PC-9 (cell line): Measurements from ENCODE around the gene CACNA1B. TPM values are rescaled to one million over a fixed set of nuclear protein-coding genes. Genes with fewer than 3 reads are reported as not detected.

Experiments
- BruUV-seq: library from RNA; stranded (reverse); fragments of 400-500 nt; replicated peaks from 2 replicates; lab custom pipeline; 2021; lab: Mats Ljungman, UMichigan
- CTCF ChIA-PET: fragments of 300-600 bp; sonication (Branson Sonifier 250); formaldehyde crosslinking; loops from one replicate; lab custom pipeline; 2022; ENCODE audit warnings: antibody characterized with exemption; lab: Charles Lee
- POLR2A ChIA-PET: fragments of 300-600 bp; sonication (Branson Sonifier 250); formaldehyde crosslinking; loops from one replicate; lab custom pipeline; 2022; ENCODE audit warnings: antibody characterized with exemption; ENCODE audit not compliant: unreplicated experiment; lab: Charles Lee
- DNase-seq, 2 experiments: peaks; one replicate each; pipeline versions ENCODE4 v3.0.0 to v3.0.0-alpha.2; 2015 to 2022; ENCODE audit warnings: mixed read lengths in 1 of 2
- H2AFZ ChIP-seq: fragments of 200-600 bp; sonication (generic); 2 replicates; pipeline ENCODE4 v1.8.1; 2017; ENCODE audit warnings: antibody characterized with exemption
- H3F3A ChIP-seq: fragments of 200-600 bp; sonication (generic); 2 replicates; pipeline ENCODE4 v1.8.1; 2017; ENCODE audit warnings: antibody characterized with exemption, mild to moderate bottlenecking, low read depth; ENCODE audit not compliant: insufficient read depth
- H3K27ac ChIP-seq: fragments of 200-600 bp; sonication (generic); 2 replicates; pipeline ENCODE4 v1.6.1; 2016; ENCODE audit warnings: mixed run types
- H3K27me3 ChIP-seq: fragments of 200-600 bp; sonication (generic); 2 replicates; pipeline ENCODE4 v1.6.1; 2016; ENCODE audit warnings: low read depth, mixed run types; ENCODE audit not compliant: insufficient read depth
- H3K36me3 ChIP-seq: fragments of 200-600 bp; sonication (generic); 2 replicates; pipeline ENCODE4 v1.6.1; 2016; ENCODE audit warnings: low read depth, mixed run types
- H3K4me1 ChIP-seq: fragments of 200-600 bp; sonication (generic); replicated peaks from 2 replicates; pipeline ENCODE4 v1.6.1; 2016; ENCODE audit warnings: mixed run types; ENCODE audit not compliant: insufficient read depth
- H3K4me2 ChIP-seq: fragments of 200-600 bp; sonication (generic); 2 replicates; pipeline ENCODE4 v1.6.1; 2017; ENCODE audit warnings: mixed run types
- H3K4me3 ChIP-seq: fragments of 200-600 bp; sonication (generic); 2 replicates; pipeline ENCODE4 v1.6.1; 2016; ENCODE audit warnings: mixed run types
- H3K79me2 ChIP-seq: fragments of 200-600 bp; sonication (generic); 2 replicates; pipeline ENCODE4 v1.6.1; 2017; ENCODE audit warnings: low read depth, mixed run types
- H3K9me2 ChIP-seq: fragments of 200-600 bp; sonication (generic); 2 replicates; pipeline ENCODE4 v1.8.1; 2017; ENCODE audit warnings: mild to moderate bottlenecking; ENCODE audit not compliant: insufficient read depth
- H3K9me3 ChIP-seq: fragments of 200-600 bp; sonication (generic); 2 replicates; pipeline ENCODE4 v1.8.1; 2016; ENCODE audit warnings: low read depth; ENCODE audit not compliant: insufficient read depth
- H4K20me1 ChIP-seq: fragments of 200-600 bp; sonication (generic); 2 replicates; pipeline ENCODE4 v1.8.1; 2017; ENCODE audit not compliant: insufficient read depth
- EZH2 ChIP-seq: fragments of 200-600 bp; sonication (generic); IDR thresholded peaks from 2 replicates; pipeline ENCODE4 v1.8.0; 2017; ENCODE audit warnings: antibody characterized with exemption, low read depth
- intact Hi-C: fragments of 100-400 bp; cut with micrococcal nuclease; formaldehyde crosslinking; loops from one replicate; pipeline ENCODE4 v1.10.0; 2022; ENCODE audit not compliant: unreplicated experiment
- total RNA-seq: library from RNA; stranded (reverse); gene quantifications from 2 replicates; pipeline ENCODE4 v1.2.3, GENCODE V29; 2021
- TF ChIP-seq, protein P1 (sequence below): fragments of 200-600 bp; sonication (generic); conservative IDR thresholded peaks from 2 replicates; pipeline ENCODE4 v1.6.1; 2017; ENCODE audit warnings: mixed run types, antibody characterized with exemption, mild to moderate bottlenecking, moderate library complexity

The CACNA1B gene
- total RNA-seq, 1 experiment from 2014 or later: not detected

DNA sequence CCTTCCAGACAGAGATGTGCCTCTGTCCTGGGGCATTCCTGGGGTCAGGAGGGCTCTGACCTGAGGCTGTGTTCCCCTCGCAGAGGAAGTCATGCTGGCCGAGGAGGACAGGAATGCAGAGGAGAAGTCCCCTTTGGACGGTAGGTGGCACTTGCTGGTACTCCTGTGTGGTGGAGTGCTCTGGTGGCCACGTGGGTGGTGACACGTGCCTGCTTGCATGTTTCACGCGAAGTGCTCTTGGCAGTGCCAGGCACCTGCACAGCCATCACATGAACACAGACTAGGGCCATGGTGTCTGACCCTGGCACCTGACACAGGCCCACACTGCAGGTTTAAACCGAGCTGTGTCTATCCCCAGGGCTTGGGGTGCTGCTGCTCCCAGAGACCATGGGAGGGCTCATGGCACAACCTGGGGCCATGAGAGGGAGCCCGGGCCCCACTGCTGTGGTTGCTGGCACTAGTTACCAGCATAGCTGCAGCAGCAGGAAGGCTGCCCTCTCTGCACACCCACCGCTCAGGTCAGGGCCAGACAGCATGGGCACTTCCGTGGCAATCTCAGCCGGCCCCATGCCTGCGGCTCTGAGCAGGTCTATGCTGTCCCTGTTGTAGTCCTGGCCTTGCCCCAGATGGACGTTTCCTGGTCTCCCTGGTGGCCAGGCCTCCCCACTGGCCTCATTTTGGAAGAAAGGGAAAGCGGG is 79.3 kb downstream of the CACNA1B start:
- BruUV-seq: no TSS peak

DNA sequence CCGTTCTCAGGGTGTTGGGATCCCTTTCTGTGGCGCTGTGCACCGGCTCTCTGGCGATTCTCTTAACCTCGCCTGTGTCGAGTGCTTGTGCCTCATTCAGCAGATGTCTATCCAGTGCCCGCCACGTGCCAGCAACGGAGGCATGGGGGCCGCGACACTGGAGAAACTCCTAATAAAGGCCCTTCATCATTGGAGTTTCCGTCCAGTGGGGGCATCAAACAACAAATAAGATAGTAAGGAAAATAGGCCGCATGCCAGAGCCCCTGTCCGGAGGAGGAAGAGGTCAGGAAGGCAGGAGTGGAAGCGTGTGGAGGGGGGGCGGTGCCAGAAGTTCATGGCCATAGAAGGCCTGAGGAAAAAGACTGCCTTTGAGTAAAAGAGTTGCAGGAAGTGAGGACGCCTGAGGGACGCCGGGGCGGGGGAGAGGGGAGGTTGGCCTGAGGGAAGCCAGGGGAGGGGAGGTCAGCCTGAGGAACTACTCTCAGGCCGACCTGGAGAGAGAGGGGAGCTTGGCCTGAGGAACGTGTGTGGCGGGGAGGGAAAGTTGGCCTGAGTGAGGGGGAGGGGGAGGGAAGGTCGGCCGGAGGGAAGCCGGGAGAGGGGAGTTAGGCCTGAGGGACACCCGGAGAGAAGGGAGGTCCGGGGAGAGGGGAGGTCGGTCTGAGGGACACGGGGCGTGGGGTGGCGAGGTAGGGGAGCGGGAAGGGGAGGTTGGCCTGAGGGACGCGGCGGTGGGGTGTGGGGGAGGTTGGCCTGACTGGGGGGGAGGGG is 82.2 kb downstream of the CACNA1B start:
- H3F3A ChIP-seq: no peaks in the 10 kb centered on the region
- peaks cover 82% of the 10 kb centered on the region for H3K27me3 ChIP-seq
- H3K79me2 ChIP-seq: no peaks in the 10 kb centered on the region
- no peaks in the 10 kb centered on the region for H4K20me1 ChIP-seq
- BruUV-seq: no TSS peak
- H3K4me2 ChIP-seq: no peak overlapping the region
- H3K36me3 ChIP-seq: no peaks in the 10 kb centered on the region
- H3K27ac ChIP-seq: no peak overlapping the region
- TF ChIP-seq, protein P1, sequence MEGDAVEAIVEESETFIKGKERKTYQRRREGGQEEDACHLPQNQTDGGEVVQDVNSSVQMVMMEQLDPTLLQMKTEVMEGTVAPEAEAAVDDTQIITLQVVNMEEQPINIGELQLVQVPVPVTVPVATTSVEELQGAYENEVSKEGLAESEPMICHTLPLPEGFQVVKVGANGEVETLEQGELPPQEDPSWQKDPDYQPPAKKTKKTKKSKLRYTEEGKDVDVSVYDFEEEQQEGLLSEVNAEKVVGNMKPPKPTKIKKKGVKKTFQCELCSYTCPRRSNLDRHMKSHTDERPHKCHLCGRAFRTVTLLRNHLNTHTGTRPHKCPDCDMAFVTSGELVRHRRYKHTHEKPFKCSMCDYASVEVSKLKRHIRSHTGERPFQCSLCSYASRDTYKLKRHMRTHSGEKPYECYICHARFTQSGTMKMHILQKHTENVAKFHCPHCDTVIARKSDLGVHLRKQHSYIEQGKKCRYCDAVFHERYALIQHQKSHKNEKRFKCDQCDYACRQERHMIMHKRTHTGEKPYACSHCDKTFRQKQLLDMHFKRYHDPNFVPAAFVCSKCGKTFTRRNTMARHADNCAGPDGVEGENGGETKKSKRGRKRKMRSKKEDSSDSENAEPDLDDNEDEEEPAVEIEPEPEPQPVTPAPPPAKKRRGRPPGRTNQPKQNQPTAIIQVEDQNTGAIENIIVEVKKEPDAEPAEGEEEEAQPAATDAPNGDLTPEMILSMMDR: no peak
- no peak for TF ChIP-seq EZH2
- H3K9me3 ChIP-seq: no peaks in the 10 kb centered on the region
- intact Hi-C loops: no loop called here
- H3K4me1 ChIP-seq: no peaks in the 10 kb centered on the region
- ChIA-PET CTCF (no interaction called here), POLR2A (no interaction called here)
- no peak overlapping the region for H2AFZ ChIP-seq
- no peak for DNase-seq
- H3K9me2 ChIP-seq: 0 out of 2 replicates have a peak, but pooled peaks cover 4% of the 10 kb centered on the region
- H3K4me3 ChIP-seq: no peak overlapping the region

More for the DNA sequence above, 79.3 kb downstream of the CACNA1B start:
- H4K20me1 ChIP-seq: no peaks in the 10 kb centered on the region
- no peaks in the 10 kb centered on the region for H3K36me3 ChIP-seq
- no peak overlapping the region for H3K27ac ChIP-seq
- no peaks in the 10 kb centered on the region for H3K4me1 ChIP-seq
- no peaks in the 10 kb centered on the region for H3K79me2 ChIP-seq
- no peak for DNase-seq
- H3K9me2 ChIP-seq: no peaks in the 10 kb centered on the region
- no peak overlapping the region for H3K4me2 ChIP-seq
- H3K4me3 ChIP-seq: no peak overlapping the region
- intact Hi-C loops: no loop called here
- ChIA-PET POLR2A (no interaction called here), CTCF (no interaction called here)
- H2AFZ ChIP-seq: no peak overlapping the region
- TF ChIP-seq, protein P1: no peak
- TF ChIP-seq EZH2: no peak
- no peaks in the 10 kb centered on the region for H3F3A ChIP-seq
- H3K9me3 ChIP-seq: no peaks in the 10 kb centered on the region
- H3K27me3 ChIP-seq: peaks cover 88% of the 10 kb centered on the region

DNA sequence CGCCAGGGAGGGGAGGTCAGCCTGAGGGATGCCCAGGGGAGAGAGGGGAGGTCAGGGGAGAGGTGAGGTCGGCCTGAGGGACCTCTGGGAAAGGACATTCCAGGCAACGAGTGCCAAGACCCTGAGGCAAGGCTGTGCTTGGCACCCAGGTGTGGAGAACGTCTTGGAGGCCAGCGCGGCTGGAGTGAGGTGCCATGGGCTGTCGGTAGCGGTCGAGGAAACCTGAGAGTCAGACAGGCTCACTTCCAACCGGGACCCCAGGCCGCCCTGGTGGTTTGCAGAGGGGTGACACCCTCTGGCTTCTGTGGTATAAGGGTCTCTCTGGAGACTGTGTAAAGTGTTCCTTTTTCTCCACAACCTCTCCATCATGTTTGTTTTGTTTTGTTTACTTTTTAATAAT is 82.9 kb downstream of the CACNA1B start:
- Histone ChIP-seq H3K79me2 (no peaks in the 10 kb centered on the region), H3K4me2 (no peak overlapping the region), H4K20me1 (no peaks in the 10 kb centered on the region), H3K9me2 (0 out of 2 replicates have a peak, but pooled peaks cover 4% of the 10 kb centered on the region), H3K27me3 (peaks cover 80% of the 10 kb centered on the region), H3F3A (no peaks in the 10 kb centered on the region), H2AFZ (no peak overlapping the region), H3K4me1 (no peaks in the 10 kb centered on the region), H3K9me3 (no peaks in the 10 kb centered on the region), H3K36me3 (no peaks in the 10 kb centered on the region), H3K4me3 (no peak overlapping the region), H3K27ac (no peak overlapping the region)
- DNase-seq: no peak
- no peak for TF ChIP-seq EZH2
- TF ChIP-seq, protein P1: no peak
- intact Hi-C loops: no loop called here
- BruUV-seq: no TSS peak
- POLR2A ChIA-PET: no interaction called here
- CTCF ChIA-PET: no interaction called here
